ENCODE data around the gene PLEKHF1. TPM values are rescaled to one million over a fixed set of nuclear protein-coding genes. Genes with fewer than 3 reads are reported as not detected.

The PLEKHF1 gene
- total and polyA plus RNA-seq, 2 of the 8 experiments (the other 6 are each of a cell fraction or from before 2014, with no cell fraction given), result 11.1 to 18.4 TPM

- TF ChIP-seq CHD7 (IDR thresholded peaks at IDR 0.05; ENCODE audit: insufficient replicate concordance, low read length) (no peak), POLR2A (IDR thresholded peaks at IDR 0.05; ENCODE audit: control extremely low read depth in 1 of 2, low read depth in 2 of 2, low read length in 2 of 2) (no peak), SIRT6 (IDR thresholded peaks at IDR 0.05; ENCODE audit: low read length) (no peak), POU5F1 (IDR thresholded peaks at IDR 0.05; ENCODE audit: low read depth, low read length) (no peak), TCF12 (IDR thresholded peaks at IDR 0.05; ENCODE audit: low read depth, low read length) (peak; percentile 40; the same call in 1 of the 2 replicates), YY1 (IDR thresholded peaks at IDR 0.05; ENCODE audit: low read depth, low read length) (no peak), TAF7 (optimal IDR thresholded peaks at IDR 0.05; ENCODE audit: borderline replicate concordance, low read depth, low read length) (no peak), SIN3A (conservative IDR thresholded peaks at IDR 0.05 in 1 of 2, IDR thresholded peaks at IDR 0.05 in 1 of 2; ENCODE audit: low read depth in 1 of 2, low read length in 2 of 2) (0 out of 4 replicates have a peak, but pooled peaks of 1 of the 2 experiments have one; percentile 28), RNF2 (IDR thresholded peaks at IDR 0.05; ENCODE audit: borderline replicate concordance, low read depth, low read length, missing control alignments, poor library complexity, severe bottlenecking) (no peak), FOSL1 (IDR thresholded peaks at IDR 0.05; ENCODE audit: insufficient read depth, low read depth, low read length) (no peak), RBBP5 (IDR thresholded peaks at IDR 0.05; ENCODE audit: borderline replicate concordance, low read depth, low read length) (no peak)
These were observed 25.6 kb downstream of the PLEKHF1 start (continued) for GRCh38 chr19:29690842-29691241.

All from H1 (cell line).